ENCODE data around the gene RBM38.

DNA sequence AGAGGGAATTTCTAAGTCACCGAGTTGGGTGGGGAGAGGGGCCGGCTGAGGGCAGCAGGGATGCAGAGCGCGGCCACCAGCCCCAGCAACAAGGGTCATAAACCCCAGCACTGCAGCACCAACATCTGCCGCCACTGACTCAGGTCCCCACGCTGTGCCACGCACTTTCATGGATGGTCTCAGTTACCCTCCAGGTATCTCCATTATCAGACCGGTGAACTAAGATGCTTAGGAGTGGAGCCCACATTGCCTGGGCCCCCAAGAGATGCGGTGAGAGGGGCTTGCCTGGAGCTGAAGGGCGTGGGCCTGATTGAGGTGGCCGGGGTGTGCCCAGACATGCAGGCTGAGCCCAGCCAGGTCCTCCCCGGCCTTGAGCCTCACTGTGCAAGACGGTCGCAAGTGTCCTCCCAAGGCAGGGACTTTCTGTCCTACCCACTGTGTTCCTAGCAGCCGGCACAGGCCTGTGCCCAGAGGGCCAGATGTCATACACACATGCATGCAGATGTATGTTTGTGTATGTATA, 19.3 kb downstream of the RBM38 start:
- TF ChIP-seq, protein P1, sequence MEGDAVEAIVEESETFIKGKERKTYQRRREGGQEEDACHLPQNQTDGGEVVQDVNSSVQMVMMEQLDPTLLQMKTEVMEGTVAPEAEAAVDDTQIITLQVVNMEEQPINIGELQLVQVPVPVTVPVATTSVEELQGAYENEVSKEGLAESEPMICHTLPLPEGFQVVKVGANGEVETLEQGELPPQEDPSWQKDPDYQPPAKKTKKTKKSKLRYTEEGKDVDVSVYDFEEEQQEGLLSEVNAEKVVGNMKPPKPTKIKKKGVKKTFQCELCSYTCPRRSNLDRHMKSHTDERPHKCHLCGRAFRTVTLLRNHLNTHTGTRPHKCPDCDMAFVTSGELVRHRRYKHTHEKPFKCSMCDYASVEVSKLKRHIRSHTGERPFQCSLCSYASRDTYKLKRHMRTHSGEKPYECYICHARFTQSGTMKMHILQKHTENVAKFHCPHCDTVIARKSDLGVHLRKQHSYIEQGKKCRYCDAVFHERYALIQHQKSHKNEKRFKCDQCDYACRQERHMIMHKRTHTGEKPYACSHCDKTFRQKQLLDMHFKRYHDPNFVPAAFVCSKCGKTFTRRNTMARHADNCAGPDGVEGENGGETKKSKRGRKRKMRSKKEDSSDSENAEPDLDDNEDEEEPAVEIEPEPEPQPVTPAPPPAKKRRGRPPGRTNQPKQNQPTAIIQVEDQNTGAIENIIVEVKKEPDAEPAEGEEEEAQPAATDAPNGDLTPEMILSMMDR (IDR thresholded peaks at IDR 0.05): no peak
- TF ChIP-seq POLR2A (IDR thresholded peaks at IDR 0.05): no peak

Measured in lower leg skin (tissue), 3 donors.